HG02884 (cell line): Measurements from ENCODE around the gene PHF21B.
"Not testable (repeated sequence)": the region's sequence is repeated elsewhere in the genome, so short reads cannot be mapped to it uniquely, and the experiment has no call there.

ENCODE experiments used
- ATAC-seq: cut with Tn5 transposase; IDR thresholded peaks from one replicate; pipeline ENCODE4 v1.9.1; 2021; ENCODE audit warnings: mild to moderate bottlenecking, moderate library complexity; ENCODE audit not compliant: unreplicated experiment

Gene PHF21B

DNA sequence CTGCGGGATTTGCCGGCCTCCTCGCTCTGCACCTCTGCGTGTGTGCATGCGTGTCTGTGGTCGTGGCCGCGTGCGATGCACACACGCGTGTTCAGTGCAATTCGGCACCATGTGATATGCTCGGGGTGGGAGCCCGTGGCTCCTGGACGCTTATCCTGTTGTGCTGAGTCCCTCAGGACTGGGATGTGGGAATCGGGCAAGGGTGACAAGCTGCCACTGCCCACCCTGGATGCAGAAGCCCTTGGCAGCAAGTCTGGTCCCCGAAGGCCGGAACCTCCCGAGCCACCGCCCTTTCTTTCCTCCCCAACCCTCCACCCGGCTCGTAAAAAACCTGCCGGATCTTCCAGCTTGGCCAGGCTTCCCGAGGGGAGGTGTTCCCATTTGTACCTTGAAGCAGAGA lies 128.2 kb downstream of the PHF21B start:
- no peak for ATAC-seq

DNA sequence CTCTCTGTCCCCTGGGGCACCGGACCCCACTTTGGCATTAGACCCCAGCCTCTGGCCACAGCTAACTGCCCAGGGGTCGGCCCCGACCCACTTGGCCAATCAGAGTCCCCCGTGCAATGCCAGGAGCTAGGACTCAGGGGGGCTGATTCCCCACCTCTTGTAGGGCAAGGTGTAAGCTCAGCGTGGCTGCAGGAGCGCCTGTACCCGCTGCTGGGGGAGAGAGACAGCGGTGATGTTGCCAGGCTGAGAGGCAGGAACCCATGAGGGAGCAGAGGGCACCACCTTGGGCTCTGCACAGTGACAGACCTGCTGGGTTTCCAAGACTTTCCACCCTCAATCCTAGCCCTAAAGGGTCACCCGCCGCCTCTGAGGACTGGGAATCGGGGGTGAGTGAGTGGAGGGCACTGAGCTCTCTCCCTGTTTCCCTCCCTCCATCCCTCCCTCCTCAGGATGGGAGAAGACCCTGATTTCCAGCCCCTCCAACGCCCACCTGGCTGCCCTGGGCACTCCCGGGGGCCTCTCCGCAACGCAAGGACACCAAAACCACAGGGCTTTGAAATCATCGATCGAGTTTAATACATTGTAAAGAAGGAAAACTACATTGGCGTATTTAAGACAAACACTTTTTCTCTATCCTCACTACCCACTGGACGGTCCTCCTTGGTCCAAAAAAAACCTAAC lies 129.1 kb downstream of the PHF21B start:
- no peak for ATAC-seq

DNA sequence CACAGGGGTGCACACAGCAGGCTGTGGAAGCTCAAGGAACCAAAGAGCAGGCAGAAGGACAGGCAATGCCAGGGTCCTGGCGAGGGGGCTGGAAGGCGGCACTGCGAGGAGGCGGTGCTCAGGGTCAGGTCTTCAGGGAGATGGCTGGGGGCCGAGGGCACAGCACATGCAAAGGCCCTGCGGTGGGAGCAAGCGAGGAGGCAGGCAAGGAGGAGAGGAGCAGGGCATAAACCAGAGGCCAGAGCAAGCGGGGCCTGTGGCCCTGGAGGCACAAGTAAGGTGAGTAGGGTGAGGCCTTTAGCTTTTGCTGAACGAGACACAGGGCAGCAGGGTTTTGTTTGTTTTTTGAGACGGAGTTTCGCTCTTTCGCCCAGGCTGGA lies 130.5 kb downstream of the PHF21B start:
- no peak for ATAC-seq

DNA sequence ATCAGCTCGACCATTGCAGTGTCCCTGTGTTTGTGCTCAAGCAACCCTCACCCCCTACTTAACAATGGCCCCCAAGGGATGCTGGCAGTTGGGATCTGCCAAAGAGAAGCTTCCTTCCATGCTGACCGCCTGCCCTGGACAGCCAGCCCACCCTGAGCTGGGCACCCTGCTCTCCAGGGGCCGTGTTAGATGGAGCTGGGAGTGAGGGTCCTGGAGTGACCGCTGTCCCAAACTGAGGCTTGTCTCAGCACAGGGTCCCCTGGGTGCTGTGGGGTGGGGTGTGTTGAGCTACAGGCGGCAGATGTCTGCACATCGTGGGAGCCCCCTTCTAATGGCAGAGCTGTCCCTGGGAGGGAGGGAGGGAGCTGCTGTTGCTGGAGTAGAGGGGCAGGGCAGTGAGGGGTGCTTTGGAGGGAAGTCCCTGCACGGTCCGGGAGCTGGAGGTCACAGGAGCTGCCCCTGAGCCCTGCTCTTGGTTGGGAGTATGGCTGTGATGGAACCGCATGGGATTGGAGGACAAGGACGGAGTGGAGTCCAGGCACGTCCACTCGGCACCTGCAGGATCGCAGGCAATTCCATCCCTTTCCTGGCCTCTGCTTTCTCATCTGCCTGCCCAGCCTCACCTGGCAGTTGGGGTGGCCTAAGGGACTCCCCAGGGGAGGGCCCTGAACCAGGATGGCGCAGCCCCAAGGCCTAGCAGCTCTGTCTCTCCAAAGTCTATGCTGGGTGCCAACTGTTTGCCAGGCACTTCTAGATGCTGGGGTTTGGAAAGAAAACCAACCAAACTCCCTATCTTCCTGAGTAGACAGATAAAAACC lies 131.1 kb downstream of the PHF21B start:
- no peak for ATAC-seq

DNA sequence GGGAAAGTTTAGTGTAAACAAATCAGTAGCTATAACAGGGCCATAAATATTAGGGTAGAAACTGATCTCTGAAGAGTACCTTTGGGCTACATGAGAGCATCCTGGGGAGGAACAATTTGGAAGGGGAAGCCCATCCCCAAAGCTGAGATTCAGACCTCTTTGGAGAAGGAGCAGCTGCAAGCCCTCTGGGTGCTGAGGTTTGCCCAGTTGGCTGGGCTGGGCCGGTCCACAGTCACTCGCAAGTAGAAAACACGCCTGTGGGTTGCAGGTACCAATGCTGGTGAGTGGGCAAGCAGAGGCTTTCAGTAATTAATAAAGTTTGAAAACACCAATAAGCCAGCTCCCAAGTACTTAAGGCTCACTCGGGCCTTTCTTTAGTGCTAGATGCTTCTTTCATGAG lies 132.9 kb downstream of the PHF21B start:
- no peak for ATAC-seq

DNA sequence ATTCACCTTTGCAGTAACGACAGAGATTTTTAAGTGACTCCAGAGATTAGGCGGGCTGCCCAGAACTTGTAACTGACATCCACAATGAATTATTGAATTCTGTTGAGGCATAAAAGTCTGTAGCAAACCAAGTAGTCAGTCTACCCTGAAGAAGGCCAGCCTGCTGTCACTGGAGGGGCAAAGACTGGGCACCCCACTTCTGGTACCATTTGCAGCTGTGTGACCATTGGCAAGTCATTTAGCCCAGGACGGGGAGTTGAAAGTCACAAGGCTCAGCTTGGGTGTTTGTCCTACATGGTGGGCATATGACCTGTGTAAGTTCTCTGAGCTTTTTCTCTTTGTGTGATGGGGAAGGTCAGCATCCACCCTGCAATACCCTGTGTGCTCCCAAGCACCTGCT lies 138.0 kb downstream of the PHF21B start:
- no peak for ATAC-seq

DNA sequence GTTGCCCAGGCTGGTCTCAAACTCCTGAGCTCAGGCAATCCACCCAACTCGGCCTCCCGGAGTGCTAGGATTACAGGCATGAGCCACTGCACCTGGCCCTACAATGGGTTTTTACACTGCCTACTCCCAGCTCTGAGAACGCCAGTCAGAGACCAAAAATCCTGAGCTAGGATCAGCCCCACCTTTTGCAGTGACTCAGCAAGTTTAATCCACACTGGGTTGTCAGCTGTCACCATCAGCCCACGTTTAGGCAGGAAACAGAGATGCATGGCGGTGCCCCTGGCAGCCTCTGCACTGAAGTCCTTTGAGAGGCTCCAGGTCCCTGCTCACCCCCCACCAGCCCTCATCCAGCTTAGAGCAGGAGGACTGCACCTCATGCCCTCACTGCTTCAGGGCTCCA lies 139.8 kb downstream of the PHF21B start:
- no peak for ATAC-seq

DNA sequence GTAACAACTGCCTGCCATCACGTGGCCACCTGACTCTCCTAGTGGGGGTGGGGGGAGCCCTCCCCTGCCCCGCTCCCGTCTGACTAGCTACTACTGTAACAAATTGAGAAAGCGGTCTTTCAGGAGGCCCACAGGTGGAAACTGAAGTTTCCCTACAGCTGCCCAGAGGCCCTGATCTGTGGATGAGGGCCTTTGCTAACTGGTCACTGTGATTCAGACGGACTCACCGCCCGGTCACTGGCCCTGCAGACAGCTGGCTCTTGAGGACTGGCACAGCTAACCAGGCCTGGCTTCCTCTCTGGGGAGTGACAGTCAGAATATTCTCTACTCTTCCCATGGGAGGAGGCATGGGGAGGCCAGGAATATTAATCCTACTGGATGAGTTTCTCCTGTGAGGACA lies 140.6 kb downstream of the PHF21B start:
- no peak for ATAC-seq

DNA sequence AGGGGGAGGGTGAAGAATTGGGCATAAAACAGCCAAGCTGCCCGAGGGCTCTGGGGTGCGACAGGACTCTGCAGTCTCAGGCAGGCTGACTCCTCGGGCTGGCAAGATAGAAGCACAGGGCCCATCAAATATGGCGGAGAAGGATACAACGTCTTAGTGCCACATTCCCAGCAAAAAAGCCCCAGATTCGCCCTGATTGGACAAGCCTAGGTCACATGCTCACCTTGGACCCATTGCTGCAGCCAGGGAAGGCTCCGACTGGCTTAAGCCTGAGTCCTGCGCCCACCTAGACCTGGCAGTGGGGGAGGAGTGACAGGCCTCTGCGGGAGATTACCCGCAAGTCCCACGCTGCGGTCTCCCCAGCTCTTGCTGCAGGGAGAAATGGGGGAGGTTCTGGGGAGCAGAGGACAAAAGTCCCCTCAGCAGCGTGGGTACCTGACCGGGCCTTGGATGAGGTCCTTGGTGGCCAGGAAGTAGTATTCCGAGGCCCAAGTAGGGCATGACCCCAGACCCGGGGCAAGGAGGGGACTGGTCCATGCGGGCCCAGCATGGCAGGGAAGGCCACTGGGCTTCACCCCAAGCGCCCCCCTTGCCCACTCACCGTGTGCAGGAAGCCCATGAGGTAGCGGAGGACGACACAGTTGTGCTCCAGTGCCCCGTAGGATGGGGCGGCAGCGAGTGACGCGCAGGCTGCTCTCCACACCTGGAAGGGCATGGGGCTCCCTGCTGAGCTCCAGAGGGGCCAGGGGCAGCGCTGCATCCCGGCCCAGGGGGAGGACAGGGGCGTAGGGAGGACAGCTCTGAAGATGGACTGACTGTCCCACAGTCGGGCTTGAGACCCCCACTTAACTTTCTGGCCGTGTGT lies 144.4 kb downstream of the PHF21B start:
- ATAC-seq: no peak

DNA sequence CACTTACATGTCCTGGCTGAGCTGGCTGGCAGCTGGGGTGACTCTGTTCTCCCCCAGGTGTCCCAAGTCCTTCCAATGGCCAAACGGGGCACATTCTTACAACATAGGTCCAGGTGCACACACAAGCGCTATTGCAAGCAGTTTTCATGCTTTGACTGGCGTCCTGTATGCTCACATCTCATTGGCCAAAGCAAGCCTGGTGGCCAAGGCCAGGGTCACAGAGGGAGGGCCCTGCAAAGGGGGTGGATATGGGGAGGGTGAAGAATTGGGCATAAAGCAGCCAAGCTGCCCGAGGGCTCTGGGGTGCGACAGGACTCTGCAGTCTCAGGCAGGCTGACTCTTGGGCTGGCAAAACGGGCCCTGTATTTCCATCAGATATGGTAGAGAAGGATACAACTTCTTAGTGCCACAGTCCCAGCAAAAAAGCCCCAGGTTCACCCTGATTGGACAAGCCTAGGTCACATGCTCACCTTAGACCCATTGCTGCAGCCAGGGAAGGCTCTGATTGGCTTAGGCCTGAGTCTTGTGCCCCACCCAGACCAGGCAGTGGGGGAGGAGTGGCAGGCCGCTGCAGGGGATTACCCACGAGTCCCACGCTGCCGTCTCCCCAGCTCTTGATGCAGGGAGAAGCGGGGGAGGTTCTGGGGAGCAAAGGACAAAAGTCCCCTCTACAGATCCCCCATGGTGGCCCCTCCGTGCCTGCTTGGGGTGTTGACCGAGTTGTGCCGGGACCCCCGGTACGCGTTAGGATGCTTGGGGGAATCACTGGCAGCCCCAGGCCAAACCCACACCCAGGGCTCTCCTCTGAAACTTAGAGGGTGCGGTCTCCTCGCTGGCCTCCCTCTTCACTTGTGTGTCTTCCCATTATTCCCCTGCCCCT lies 146.6 kb downstream of the PHF21B start:
- ATAC-seq: no peak

DNA sequence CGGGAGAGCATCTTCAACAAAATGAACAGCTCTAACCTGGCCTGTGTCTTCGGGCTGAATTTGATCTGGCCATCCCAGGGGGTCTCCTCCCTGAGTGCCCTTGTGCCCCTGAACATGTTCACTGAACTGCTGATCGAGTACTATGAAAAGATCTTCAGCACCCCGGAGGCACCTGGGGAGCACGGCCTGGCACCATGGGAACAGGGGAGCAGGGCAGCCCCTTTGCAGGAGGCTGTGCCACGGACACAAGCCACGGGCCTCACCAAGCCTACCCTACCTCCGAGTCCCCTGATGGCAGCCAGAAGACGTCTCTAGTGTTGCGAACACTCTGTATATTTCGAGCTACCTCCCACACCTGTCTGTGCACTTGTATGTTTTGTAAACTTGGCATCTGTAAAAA lies 147.5 kb downstream of the PHF21B start:
- no peak for ATAC-seq

DNA sequence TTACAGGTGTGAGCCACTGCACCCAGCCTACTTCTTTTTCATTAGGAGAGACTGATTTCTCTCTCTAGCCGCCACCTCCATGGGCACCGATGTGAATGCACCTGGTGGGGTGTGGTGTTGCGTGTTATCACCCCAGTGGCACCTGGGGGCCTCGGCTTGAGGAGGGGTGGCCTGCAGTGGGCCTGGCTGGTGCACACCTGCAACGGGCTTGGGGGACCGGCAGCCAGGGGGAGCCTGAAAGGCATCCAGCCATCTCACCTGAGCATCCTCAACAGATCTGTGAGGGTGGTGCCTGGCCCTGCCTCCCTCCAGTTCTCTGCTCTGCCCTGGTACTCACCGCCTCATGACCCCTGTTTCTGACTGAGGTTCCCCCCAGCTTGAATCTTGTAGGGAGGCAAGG lies 148.6 kb downstream of the PHF21B start:
- ATAC-seq: no peak

DNA sequence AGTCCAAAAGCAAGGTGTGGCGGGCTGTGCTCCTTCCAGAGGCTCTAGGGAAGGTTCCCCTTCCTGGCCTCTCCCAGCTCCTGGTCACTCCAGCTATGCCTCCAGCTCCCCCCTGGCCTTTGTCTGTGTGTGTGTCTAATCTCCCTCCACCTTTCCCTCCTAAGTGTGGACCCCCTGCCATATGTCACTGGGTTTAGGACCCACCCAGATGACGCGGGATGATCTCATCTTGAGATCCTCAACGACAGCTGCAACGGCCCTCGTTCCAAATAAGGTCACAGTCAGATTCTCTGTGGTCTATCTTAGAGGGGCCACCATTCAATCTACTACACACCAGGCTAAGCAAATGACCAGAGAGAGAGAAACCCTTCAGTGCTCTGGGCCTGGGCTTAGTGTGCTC lies 149.5 kb downstream of the PHF21B start:
- ATAC-seq: no peak

DNA sequence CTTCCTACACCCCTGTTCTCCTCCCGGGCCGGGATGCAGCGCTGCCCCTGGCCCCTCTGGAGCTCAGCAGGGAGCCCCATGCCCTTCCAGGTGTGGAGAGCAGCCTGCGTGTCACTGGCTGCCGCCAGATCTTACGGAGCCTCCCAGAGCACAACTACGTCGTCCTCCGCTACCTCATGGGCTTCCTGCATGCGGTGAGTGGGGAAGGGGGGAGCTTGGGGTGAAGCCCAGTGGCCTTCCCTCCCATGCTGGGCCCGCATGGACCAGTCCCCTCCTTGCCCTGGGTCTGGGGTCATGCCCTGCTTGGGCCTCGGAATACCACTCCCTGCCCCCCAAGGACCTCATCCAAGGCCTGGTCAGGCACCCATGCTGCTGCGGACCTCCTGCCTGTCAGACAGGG lies 150.2 kb downstream of the PHF21B start:
- ATAC-seq: no peak

DNA sequence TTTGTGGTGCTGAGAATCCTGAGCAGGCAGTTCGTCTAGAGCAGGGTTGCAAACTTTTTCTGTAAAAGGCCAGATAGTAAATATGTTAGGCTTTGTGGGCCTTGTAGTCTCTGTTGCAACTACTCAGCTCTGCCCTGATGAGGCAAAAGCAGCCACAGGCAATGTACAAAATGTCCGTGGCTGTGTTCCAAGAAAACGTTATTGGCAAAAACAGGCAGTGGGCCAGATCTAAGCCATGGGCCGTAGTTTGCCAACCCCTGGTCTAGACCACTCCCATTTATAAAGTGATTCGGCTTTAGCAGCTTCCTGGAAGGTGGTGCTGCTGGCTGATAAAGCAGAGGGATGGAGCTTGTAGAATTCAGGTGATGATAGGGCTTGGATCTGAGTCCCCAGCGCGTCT lies 151.0 kb downstream of the PHF21B start:
- not testable (repeated sequence) for ATAC-seq

DNA sequence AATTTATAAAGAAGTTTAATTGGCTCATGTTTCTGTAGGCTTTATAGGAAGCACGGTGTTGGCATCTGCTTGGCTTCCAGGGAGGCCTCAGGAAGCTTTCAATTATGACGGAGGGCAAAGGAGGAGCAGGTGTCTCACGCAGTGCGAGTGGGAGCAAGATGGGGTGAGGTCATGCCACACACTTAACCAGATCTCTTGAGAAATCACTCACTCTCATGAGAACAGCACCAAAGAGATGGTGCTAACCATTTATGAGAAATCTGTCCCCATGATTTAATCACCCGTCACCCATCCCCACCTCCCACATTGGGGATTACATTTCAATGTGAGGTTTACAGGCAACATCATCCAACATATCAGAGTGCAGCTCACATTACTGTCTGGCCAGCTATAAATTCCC lies 153.9 kb downstream of the PHF21B start:
- ATAC-seq: no peak

DNA sequence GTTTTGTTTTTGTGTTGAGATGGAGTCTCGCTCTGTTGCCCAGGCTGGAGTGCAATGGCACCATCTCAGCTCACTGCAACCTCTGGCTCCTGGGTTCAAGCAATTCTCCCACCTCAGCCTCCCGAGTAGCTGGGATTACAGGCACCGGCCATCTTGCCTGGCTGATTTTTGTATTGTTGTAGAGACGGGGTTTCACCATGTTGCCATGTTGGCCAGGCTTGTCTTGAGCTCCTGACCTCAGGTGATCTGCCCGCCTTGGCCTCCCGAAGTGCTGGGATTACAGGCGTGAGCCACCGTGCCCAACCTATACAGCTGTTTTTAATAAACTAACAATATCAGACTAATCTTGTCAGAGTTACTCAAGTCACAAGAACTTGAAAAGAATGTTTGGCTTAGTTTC lies 155.2 kb downstream of the PHF21B start:
- ATAC-seq: not testable (repeated sequence)

DNA sequence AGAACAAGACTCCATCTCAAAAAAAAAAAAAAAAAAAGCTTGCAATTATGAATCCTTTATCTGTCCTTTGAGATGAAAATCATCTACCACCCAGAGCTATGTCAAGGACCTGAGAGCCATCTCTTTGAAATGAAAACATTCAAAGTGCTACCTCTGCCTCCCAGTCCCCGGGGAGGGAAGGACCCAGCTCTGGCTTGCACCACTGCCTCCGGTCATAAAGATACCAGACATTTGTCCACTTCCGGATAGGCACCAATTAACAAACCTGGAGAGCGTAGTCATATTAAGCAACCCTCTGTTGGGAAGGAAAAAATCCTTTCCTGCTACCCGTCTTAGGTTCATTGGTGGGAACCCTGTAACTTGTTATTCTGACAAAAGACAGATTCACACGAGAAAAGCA lies 158.9 kb downstream of the PHF21B start:
- ATAC-seq: no peak

DNA sequence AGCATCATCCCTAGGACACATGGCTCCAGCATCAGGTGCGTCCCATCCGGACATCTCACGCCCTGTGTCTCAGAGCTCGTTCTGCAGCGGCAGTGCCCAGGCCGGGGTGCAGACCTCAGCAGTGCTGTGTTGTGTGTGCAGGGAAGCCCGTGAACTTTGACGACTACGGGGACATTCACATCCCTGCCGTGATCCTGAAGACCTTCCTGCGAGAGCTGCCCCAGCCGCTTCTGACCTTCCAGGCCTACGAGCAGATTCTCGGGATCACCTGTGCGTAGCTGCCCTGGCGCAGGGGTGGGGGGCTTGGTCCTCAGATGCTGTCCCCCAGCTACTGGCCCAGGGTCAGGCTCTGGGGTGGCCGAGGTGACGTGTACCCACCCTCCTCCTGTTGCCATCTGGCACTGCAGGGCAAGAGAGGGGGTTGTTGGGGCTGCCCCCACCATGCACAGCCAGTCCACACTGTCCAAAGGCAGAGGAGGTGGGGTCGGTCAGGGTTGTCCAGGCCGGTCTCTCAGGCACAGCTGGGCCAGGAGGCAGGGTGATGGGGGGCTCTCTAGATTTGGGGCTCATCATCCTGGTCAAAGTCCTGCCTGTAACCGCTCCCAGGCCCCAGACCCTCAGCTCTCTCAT lies 160.9 kb downstream of the PHF21B start:
- ATAC-seq: no peak

DNA sequence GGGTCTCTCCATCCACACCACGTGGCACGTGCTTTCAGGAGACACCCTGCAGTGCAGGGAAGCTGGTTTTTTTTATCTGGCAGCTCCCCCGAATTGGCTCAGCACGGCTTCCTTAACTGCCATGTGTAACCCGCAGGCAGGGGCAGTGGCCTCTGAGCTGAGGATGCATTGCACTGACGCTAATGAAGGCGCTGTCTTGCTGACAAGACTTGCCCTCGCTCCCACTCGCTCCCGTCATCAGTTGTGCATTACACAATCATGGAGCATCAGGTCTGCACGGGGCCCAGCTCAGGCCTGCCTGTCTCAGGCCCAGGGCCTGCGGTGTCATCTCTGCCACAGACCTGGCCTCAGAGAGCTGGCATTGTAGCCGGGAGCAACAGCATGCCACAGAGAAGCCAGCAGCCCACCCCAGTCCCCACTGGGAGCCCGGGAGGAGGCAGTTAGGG lies 161.5 kb downstream of the PHF21B start:
- no peak for ATAC-seq
